GM18499 (cell line): ENCODE measurements around the gene C3orf70.

Experiments
- ATAC-seq: cut with Tn5 transposase; IDR thresholded peaks from one replicate; pipeline ENCODE4 v1.9.1; 2021; ENCODE audit warnings: moderate number of reproducible peaks; ENCODE audit not compliant: insufficient read depth, unreplicated experiment

Gene C3orf70

DNA sequence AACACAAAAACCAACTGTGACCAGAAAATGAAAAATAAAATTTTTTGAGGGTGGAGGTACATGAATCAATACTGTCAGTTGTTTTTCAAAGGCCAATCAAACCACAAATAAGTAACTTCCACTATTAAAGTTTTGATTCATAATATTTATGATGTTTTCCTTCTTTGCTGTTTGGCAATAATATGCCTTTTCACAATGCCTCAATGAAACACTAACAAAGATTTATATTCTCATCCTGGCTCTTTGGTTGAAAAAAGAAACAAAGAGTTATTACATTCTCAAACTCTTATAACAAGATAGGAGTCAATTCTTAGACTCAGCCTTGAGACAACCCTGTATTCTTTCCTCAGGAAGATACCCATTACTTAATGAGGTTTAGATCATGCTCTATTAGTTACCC, 63.1 kb downstream of the C3orf70 start:
- no peak for ATAC-seq

DNA sequence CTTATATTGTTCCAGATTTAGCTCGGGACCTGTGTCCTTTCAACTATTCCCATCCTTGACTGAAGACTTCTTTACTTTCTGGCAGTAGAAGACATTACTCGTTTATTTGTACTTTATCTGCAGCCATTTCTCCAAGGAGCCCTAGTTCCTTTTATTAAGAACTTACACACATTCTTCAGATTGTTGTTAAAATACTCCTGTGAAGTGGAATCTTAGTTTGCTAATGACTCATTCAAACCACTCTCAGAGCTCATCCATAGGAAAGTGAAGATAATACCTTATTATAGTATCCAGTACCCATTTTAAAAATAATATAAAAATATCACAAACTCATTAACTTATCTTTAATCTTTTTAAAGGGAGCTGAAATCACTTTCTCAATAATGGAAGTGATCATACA, 63.5 kb downstream of the C3orf70 start:
- ATAC-seq: no peak

- ATAC-seq: no peak
Measured at GRCh38 chr3:185087419-185087818, 65.4 kb downstream of the C3orf70 start.

DNA sequence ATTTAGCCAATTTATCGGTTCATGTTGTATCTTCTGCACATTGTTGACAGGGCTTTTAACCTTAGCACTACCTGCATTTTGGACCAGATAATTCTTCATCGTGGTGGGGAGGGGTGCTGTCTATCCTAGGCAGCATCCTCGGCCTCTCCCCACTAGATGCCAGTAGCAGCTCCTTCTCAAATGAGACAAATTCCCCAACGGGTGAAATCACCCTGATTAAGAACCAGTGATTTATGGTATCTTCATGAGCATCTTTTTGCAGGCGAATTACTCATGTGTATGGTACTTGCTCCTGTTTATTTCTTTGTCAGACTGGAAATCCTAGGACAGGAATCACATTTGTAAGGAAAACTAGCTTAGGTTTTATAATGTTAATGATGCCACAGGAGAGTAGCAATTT, 68.0 kb downstream of the C3orf70 start:
- ATAC-seq: no peak

DNA sequence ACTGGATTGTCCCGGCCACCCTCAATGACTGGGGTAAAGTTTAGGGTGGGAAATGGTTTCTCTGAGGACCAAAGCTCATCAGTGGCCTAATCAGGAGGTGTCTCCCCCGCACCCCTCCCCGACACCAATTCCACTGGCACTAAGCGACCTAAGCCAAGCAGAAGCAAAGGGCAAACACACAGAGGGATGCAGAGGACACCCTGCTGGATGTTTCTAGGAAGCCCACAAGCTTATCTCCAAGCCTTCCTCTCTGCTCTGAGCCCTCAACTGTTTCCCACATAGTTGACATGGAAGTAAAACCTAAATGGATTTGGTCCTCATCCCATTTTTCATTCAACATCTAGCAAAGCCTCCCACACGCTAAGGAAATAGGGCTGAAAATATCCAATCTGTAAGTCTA, 68.5 kb downstream of the C3orf70 start:
- no peak for ATAC-seq

DNA sequence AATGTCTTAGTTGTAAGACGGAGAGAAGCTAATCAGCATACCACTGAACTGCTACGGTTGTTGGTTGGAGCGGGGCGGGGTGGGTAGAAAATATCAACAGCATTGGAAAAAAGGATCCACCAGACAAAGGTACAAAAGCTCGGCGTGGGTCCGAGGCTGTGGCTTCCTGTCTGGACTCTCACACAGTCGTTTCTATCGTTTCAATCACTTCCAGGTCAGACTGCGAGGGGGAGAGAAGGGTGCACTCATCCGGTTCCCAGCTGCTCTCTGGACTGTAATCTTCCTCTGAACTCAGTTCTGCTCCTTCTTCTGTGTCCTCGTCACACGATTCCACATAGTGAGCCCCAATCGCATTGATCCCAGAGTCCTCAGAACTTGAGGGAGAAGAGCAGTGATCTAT, 70.0 kb downstream of the C3orf70 start:
- no peak for ATAC-seq

- ATAC-seq: no peak
Measured at GRCh38 chr3:185082149-185082548, 70.7 kb downstream of the C3orf70 start.

DNA sequence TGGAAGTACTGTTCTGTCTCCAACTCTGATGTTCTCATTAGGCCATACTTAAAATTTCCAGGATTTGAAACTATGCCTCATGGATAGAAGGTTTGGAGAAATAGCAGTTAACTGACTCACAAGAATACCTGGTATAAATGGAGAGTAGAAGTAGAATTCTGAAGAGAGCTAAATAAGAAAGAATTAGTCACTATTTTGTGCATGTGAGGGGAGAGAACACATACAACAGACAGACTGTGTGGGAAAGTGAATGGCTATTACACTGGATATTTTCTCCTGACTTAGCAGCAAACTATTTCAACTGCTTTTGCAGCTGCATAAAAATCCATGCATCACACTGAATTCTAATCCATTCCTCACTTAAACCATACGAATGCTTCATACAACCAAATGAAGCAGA, 71.3 kb downstream of the C3orf70 start:
- no peak for ATAC-seq

DNA sequence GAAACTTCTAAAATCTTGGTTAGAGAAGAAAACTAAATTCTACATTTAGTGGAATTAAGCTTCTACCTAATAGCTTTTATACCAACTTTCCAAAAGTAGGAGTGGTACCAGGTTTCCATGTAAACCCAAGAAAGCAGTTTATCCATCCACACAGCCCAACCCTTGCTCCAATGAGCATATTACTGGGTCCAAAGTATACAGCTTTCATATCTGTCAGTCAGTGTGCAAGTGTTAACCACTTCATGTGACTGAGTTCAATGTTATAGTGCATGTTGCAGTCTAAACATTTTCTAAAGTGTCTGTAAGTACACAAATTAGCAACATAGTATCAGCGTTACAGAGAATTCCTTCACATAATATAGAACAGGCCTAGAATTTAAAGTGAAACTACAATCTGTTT, 73.2 kb downstream of the C3orf70 start:
- no peak for ATAC-seq

- no peak for ATAC-seq
Measured at GRCh38 chr3:185076219-185076618, 76.6 kb downstream of the C3orf70 start.

GRCh38 chr3:185075547-185075946, 77.3 kb downstream of the C3orf70 start:
- no peak for ATAC-seq

GRCh38 chr3:185071287-185071800, 81.5 kb downstream of the C3orf70 start:
- no peak for ATAC-seq

GRCh38 chr3:185070491-185071286, 82.2 kb downstream of the C3orf70 start:
- no peak for ATAC-seq

GRCh38 chr3:185069037-185070030, 83.5 kb downstream of the C3orf70 start:
- no peak for ATAC-seq

DNA sequence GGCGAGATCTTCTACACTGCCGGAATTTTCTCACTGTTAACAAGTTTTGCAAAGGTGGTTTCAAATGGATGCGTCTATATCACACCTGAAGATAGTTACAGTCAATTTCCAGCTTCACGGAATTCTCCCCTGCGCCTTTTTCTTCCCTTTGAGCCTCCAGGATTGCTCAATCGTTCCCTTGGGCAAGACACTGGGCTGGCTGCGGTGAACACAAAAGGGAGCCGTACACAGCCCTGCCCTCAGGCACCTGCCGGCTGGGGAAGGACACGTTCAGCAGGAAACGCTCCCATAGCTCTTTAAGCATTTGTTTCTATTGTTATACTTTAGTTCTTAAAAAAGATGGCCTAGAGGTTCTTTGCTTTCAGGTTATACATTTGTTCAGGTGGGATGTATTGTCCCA, 85.7 kb downstream of the C3orf70 start:
- no peak for ATAC-seq

- ATAC-seq: no peak
Measured at GRCh38 chr3:185066251-185066650, 86.6 kb downstream of the C3orf70 start.

DNA sequence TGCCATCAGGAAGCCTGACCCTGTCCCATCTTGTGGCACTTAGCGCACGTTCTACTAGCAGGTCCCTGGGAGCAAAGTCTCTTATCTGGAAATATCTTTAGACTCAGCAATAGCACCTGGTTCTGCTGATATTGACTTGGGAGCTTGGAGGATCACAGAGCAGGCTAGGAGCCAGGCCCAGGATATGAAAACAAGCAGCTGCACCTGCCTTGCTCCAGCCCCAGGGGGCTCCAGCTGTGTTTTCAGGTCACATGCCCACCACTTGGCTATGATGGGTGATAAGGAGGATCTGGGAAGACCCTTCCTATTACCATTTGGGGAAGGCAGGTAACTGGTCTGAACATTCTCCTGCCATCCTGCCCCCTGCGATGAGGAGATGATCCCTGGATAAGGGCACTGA, 87.8 kb downstream of the C3orf70 start:
- ATAC-seq: no peak

DNA sequence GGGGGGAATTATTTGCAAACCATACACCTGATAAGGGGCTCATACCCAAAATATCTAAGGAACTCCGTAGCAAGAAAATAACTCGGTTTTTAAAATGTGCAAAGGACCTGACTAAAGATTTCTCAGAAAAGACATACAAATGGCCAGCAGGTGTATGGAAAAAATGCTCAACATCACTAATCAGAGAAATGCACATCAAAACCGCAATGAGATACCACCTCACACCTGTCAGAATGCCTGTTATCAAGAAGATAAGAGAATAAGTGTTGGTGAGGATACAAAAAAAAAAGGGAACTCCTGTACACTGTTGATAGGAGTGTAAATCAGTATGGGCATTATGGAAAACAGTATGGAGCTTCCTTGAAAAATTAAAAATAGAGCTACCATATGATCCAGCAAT, 89.4 kb downstream of the C3orf70 start:
- ATAC-seq: no peak

GRCh38 chr3:185062191-185062590, 90.7 kb downstream of the C3orf70 start:
- no peak for ATAC-seq

DNA sequence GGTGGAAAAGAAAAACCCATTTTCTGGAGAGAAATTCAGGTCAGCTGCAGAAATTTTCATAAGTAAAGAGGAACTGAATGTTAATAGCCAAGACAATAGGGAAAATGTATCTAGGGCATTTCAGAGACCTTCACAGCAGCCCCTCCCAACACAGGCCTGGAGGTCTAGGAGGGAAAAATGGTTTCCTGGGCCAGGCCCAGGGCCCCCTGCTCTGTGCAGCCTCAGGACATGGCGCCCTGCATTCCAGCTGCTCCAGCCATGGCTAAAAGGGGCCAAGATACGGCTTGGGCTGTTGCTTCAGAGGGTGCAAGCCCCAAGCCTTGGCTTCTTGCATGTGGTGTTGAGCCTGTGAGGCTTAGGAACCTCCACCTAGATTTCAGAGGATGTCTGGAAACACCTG, 92.2 kb downstream of the C3orf70 start:
- no peak for ATAC-seq

DNA sequence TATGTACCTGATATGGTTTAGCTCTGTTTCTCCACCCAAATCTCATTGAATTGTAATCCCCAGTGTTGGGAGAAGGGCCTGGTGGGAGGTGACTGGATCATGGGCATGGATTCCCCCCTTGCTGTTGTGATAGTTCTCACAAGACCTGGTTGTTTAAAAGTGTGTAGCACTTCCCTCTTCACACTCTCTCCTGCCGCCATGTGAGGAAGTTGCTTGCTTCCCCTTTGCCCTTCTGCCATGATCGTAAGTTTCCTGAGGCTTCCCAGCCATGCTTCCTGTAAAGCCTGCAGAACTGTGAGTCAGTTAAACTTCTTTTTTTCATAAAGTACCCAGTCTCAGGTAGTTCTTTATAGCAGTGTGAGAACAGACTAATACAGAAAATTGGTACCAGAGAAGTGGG, 93.1 kb downstream of the C3orf70 start:
- no peak for ATAC-seq
